Activated T-cell treated with anti-CD3 and anti-CD28 coated beads, Interleukin-2, amount 50 U/mL, for 24 hours (primary cell): ENCODE measurements around the gene CCNYL1.
"Not testable (repeated sequence)": the region's sequence is repeated elsewhere in the genome, so short reads cannot be mapped to it uniquely, and the experiment has no call there.

ENCODE experiments used
- DNase-seq: peaks from one replicate; pipeline ENCODE4 v3.0.0-alpha.2; 2020
- H3K27ac Mint-ChIP-seq: 2 replicates; pipeline ENCODE4 v1.8.0; 2020; ENCODE audit warnings: mild to moderate bottlenecking, mixed read lengths
- H3K27me3 Mint-ChIP-seq: 2 replicates; pipeline ENCODE4 v1.8.0; 2020; ENCODE audit warnings: mixed read lengths
- H3K36me3 Mint-ChIP-seq: 2 replicates; pipeline ENCODE4 v1.8.0; 2020; ENCODE audit warnings: low read depth, mixed read lengths
- H3K4me1 Mint-ChIP-seq: 2 replicates; pipeline ENCODE4 v1.8.0; 2020; ENCODE audit warnings: low read depth, mixed read lengths
- H3K4me3 Mint-ChIP-seq: 2 replicates; pipeline ENCODE4 v1.8.0; 2020; ENCODE audit warnings: mild to moderate bottlenecking, moderate library complexity, mixed read lengths
- H3K9me3 Mint-ChIP-seq: 2 replicates; pipeline ENCODE4 v1.8.0; 2020; ENCODE audit warnings: mixed read lengths

CCNYL1 gene

GRCh38 chr2:207719008-207719407 lies 7.6 kb downstream of the CCNYL1 start:
- Mint-ChIP-seq H3K4me1 (peaks cover 31% of the 10 kb centered on the region), H3K4me3 (no peak overlapping the region), H3K27me3 (no peaks in the 10 kb centered on the region), H3K36me3 (peaks cover 12% of the 10 kb centered on the region), H3K9me3 (no peaks in the 10 kb centered on the region), H3K27ac (no peak overlapping the region)
- no peak for DNase-seq

- not testable (repeated sequence) for H3K27me3 Mint-ChIP-seq, H3K27ac Mint-ChIP-seq, H3K36me3 Mint-ChIP-seq, DNase-seq, H3K9me3 Mint-ChIP-seq, H3K4me3 Mint-ChIP-seq
- H3K4me1 Mint-ChIP-seq: peaks cover 34% of the 10 kb centered on the region
Observed at GRCh38 chr2:207719655-207720054, 8.2 kb downstream of the CCNYL1 start.

DNA sequence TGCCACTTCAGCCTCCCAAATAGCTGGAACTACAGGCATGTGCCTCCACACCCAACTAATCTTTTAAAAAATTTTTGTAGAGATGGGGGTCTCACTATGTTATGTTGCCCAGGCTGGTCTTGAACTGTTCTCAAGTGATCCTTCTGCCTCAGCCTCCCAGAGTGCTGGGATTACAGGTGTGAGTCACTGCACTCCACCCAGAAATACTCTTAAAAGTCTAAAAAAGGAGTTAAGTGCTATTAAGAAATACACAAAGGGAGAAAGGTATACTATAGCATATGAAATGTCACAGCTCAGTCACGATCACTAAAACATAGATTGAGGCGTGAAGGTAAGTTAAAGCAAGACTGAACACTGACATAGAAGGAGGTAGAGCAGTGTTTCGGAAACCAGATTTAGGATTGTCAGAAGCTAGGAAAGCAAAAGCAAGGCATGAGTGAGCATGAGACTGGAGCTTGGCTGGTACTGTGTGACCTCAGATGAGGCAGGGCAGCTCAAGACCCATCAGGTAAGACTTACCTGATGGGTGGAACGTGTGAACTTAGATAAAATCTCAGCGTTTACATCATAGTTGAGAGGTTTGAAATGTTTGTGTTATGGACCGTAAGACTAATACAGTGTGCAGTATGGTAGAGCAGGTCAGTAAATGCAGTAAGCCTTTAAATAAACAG lies 9.2 kb downstream of the CCNYL1 start:
- no peaks in the 10 kb centered on the region for H3K9me3 Mint-ChIP-seq
- no peak overlapping the region for H3K27ac Mint-ChIP-seq
- H3K4me3 Mint-ChIP-seq: no peak overlapping the region
- no peaks in the 10 kb centered on the region for H3K27me3 Mint-ChIP-seq
- no peak for DNase-seq
- H3K36me3 Mint-ChIP-seq: peaks cover 9% of the 10 kb centered on the region
- peaks cover 37% of the 10 kb centered on the region for H3K4me1 Mint-ChIP-seq

DNA sequence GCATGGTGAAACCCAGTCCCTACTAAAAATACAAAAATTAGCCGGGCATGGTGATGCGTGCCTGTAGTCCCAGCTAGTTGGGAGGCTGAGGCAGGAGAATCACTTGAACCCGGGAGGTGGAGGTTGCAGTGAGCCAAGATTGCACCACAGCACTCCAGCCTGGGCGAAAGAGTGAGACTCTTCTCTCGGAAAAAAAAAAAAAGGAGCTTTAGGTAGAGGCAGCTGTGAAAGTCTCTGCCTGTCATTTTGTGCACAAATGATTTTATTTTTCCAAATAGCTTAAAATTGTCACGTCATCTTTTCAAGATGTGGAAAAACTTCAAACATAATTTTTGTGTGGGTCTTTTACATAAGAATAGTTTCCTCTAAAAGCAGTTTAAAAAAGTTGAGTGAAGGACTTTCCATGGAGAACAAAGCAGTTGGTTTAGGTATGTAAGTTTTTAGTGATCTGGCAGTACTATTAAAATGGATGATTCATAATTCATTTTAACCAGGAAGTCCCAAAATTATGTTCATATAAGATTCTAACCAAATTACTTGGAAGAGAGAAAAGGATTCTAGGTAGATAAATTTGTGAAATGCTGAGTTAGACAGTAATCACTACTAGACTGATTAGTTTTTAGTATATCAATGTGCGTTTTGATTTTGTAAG lies 11.5 kb downstream of the CCNYL1 start:
- DNase-seq: no peak
- H3K4me1 Mint-ChIP-seq: peaks cover 51% of the 10 kb centered on the region
- no peak overlapping the region for H3K4me3 Mint-ChIP-seq
- H3K36me3 Mint-ChIP-seq: peaks cover 6% of the 10 kb centered on the region
- no peaks in the 10 kb centered on the region for H3K9me3 Mint-ChIP-seq
- no peaks in the 10 kb centered on the region for H3K27me3 Mint-ChIP-seq
- H3K27ac Mint-ChIP-seq: peak overlapping the region; percentile 23

DNA sequence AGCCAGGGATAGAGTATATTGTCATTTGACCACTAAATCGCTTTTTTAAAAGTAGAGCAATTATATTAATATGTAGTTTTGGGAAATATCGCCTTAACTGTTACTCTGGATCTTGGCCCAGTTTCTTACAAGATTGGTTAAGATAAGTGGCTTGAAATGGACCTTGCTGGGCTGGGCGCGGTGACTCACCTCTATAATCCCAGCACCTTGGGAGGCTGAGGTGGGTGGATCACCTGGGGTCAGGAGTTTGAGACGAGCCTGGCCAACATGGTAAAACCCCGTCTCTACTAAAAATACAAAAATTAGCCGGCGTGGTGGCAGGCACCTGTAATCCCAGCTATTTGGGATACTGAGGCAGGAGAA lies 12.0 kb downstream of the CCNYL1 start:
- Mint-ChIP-seq H3K4me1 (peaks cover 51% of the 10 kb centered on the region), H3K27ac (peak overlapping the region; percentile 62)
- not testable (repeated sequence) for DNase-seq, H3K36me3 Mint-ChIP-seq, H3K4me3 Mint-ChIP-seq, H3K27me3 Mint-ChIP-seq, H3K9me3 Mint-ChIP-seq

DNA sequence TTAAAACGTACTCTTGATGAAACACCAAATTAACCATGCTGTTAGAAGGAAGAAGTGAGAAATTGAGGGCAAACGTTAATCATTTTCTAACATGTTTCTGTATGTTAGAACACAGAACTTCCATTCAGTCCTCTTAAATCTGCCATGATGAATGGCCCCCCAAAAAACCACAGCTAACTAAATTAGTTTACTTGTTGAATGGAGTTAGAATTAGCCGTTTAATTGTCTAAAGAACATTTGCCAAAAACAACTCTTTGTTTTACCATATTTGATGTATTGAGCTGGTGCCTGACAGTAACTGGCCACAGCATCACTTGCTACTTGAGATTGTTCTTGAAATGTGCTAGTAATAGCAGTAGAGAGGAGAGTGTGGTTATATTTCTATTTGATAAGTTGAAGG lies 12.7 kb downstream of the CCNYL1 start:
- no peak for DNase-seq
- H3K27ac Mint-ChIP-seq: peak overlapping the region; percentile 1
- peaks cover 49% of the 10 kb centered on the region for H3K4me1 Mint-ChIP-seq
- H3K27me3 Mint-ChIP-seq: no peaks in the 10 kb centered on the region
- peaks cover 9% of the 10 kb centered on the region for H3K36me3 Mint-ChIP-seq
- no peak overlapping the region for H3K4me3 Mint-ChIP-seq
- no peaks in the 10 kb centered on the region for H3K9me3 Mint-ChIP-seq

- Mint-ChIP-seq H3K27me3 (no peaks in the 10 kb centered on the region), H3K4me1 (peaks cover 43% of the 10 kb centered on the region), H3K27ac (peak overlapping the region; percentile 24), H3K9me3 (no peaks in the 10 kb centered on the region), H3K36me3 (peaks cover 19% of the 10 kb centered on the region), H3K4me3 (no peak overlapping the region)
- DNase-seq: no peak
Observed at GRCh38 chr2:207725873-207726578, 14.6 kb downstream of the CCNYL1 start.

- Mint-ChIP-seq H3K27ac (no peak overlapping the region), H3K36me3 (peaks cover 19% of the 10 kb centered on the region), H3K9me3 (no peaks in the 10 kb centered on the region), H3K4me3 (no peak overlapping the region), H3K4me1 (peaks cover 39% of the 10 kb centered on the region), H3K27me3 (no peaks in the 10 kb centered on the region)
- no peak for DNase-seq
Observed at GRCh38 chr2:207727261-207727660, 15.8 kb downstream of the CCNYL1 start.

DNA sequence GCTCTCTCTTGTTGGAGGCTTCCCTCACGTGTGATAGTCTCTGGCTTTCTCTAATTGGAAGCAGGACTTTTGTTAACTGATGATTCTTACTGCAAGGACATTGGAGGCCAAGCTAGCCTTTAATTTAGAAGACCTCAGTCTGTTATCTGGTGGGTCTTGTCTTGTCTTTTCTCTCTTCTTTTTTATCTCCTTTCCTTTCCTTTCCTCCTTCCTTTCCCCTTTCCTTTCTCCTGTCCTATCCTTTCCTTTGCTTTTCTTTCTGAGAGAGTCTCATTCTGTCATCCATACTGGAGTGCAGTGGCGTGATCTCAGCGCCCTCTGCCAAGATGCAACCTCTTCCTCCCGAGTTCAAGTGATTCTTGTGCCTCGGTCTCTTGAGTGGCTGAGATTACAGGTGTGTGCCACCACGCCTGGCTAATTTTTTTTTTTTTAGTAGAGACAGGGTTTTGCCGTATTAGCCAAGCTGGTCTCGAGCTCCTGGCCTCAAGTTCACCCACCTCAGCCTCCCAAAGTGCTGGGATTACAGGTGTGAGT lies 18.1 kb downstream of the CCNYL1 start:
- H3K4me3 Mint-ChIP-seq: no peak overlapping the region
- no peaks in the 10 kb centered on the region for H3K9me3 Mint-ChIP-seq
- peaks cover 22% of the 10 kb centered on the region for H3K4me1 Mint-ChIP-seq
- no peaks in the 10 kb centered on the region for H3K27me3 Mint-ChIP-seq
- H3K36me3 Mint-ChIP-seq: peaks cover 29% of the 10 kb centered on the region
- no peak overlapping the region for H3K27ac Mint-ChIP-seq
- no peak for DNase-seq

DNA sequence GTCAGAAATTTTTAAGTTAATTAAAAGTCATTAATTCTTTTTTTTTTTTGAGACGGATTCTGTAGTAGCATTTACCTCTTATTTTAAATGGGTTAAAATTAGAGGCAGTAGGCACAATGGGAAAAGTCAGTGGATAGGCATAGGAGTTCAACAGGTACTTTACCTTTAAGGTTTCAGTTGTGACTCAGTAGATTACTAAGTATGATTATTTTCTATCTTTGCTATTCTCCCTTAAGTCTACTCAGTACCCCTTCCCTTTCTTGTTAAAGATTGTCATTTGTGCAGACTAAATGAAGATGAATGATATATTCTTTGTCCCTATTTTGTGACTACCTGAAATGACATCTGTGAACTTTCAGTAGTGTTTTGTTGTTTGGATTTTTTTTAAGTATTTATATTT lies 19.7 kb downstream of the CCNYL1 start:
- no peak overlapping the region for H3K27ac Mint-ChIP-seq
- no peak for DNase-seq
- peaks cover 39% of the 10 kb centered on the region for H3K36me3 Mint-ChIP-seq
- H3K4me1 Mint-ChIP-seq: peaks cover 14% of the 10 kb centered on the region
- H3K9me3 Mint-ChIP-seq: no peaks in the 10 kb centered on the region
- no peaks in the 10 kb centered on the region for H3K27me3 Mint-ChIP-seq
- H3K4me3 Mint-ChIP-seq: no peak overlapping the region

DNA sequence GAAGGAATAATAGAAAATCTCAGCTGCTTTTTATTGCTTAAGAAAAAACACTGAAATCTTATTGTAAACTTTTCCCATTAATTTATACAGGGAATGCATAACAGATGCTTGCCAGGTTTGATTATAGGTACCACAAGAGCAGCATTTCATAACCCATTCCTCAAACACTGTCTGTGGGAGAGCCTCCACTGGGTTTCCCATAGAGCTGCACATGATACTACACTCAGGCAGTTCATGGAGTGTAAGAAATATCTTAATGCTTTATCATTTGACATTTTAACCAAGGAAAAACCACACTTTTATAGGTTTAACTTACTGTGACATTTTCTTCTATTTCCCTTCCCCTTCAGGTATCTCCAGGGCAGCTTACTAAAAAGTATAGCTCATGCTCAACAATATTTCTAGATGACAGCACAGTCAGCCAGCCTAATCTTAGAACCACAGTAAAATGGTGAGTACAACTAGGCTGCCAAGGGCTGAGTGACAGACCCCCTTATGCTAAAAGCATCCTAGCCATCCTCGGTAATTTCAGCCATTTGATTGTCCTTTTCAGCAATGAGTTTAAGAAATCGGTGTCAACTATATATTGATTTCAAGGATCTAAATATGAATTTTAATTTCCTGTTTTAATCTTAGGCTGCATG lies 22.3 kb downstream of the CCNYL1 start:
- DNase-seq: no peak
- Mint-ChIP-seq H3K27ac (no peak overlapping the region), H3K9me3 (no peaks in the 10 kb centered on the region), H3K4me1 (peaks cover 5% of the 10 kb centered on the region), H3K36me3 (peaks cover 37% of the 10 kb centered on the region), H3K27me3 (no peaks in the 10 kb centered on the region), H3K4me3 (no peak overlapping the region)

DNA sequence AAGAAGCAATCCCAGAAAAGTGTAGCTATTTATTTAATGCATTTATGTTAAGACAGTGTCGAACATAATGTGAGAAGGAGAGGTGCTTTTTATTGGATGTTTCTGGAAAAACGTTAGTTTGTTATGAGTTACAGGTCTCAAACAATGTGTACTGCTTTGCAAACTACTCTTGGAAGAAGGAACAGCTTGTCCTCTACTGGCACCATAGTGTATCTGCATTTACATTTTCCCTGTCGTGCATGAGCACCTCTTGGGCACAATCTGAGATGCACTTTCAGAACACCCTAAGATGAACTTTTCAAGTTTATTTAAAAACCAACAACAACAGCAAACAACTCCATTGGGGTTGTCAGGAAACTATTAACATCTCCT lies 22.8 kb downstream of the CCNYL1 start:
- Mint-ChIP-seq H3K27me3 (no peaks in the 10 kb centered on the region), H3K4me3 (no peak overlapping the region), H3K4me1 (peaks cover 5% of the 10 kb centered on the region), H3K27ac (no peak overlapping the region), H3K9me3 (no peaks in the 10 kb centered on the region), H3K36me3 (peaks cover 37% of the 10 kb centered on the region)
- DNase-seq: no peak

DNA sequence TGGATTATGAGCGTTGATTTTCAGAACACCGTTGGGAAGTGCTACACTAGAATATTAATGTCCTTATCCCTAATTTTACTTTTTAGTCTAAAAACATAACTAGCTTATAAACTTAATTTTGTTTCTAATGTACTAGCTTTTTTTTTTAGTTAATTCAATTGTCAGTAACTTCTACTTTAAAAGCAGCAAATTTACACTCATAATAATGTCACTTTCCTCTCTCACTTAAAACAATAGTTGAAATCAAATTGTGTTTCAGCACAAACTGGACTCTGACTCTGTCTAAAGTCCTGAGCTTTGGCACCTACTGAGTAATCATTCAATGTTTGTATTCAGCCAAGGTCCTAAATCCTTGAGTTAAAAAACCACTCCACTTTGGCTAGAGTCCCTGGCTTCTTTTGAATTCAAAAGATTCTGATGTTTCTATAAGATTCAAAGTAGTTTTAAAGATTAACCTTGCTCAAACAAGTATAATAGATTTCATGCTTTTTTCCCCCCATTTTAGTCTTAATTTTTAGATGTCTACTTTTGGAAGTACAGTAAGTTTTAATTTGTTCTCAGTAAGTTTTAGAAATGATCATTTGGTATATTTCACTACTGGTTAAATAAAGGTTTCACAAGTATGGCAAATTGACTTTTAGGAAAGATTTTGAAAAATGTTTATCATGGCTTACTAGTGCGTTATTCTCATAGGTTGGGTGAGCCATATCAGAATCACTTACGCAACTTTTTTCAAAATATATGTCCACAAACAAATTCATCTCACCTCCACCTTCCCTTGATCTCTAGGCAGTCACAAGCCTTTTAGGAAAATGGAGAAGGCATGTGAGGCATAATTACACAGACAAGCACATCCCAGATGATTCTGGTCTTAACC lies 23.4 kb downstream of the CCNYL1 start:
- H3K9me3 Mint-ChIP-seq: no peaks in the 10 kb centered on the region
- peaks cover 37% of the 10 kb centered on the region for H3K36me3 Mint-ChIP-seq
- H3K27ac Mint-ChIP-seq: no peak overlapping the region
- DNase-seq: no peak
- no peaks in the 10 kb centered on the region for H3K27me3 Mint-ChIP-seq
- no peak overlapping the region for H3K4me3 Mint-ChIP-seq
- H3K4me1 Mint-ChIP-seq: peaks cover 5% of the 10 kb centered on the region

DNA sequence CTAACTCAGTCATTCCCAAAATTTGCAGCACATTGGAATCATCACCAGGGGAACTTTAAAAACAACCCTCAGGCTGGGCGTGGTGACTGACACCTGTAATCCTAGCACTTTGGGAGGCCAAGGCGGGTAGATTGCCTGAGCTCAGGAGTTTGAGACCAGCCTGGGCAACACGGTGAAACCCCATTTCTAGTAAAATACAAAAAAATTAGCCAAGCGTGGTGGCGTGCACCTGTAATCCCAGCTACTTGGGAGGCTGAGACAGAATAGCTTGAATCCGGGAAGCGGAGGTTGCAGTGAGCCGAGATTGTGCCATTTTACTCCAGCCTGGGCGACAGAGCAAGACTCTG lies 24.0 kb downstream of the CCNYL1 start:
- not testable (repeated sequence) for DNase-seq, H3K27ac Mint-ChIP-seq, H3K4me1 Mint-ChIP-seq, H3K4me3 Mint-ChIP-seq, H3K27me3 Mint-ChIP-seq, H3K9me3 Mint-ChIP-seq
- peaks cover 35% of the 10 kb centered on the region for H3K36me3 Mint-ChIP-seq
